HG03025 (cell line): ENCODE measurements around the gene ZDHHC20.

Experiments used
- ATAC-seq: cut with Tn5 transposase; IDR thresholded peaks from one replicate; pipeline ENCODE4 v1.9.1; 2021; ENCODE audit warnings: mild to moderate bottlenecking, moderate library complexity; ENCODE audit not compliant: unreplicated experiment, low FRiP score

Gene ZDHHC20

DNA sequence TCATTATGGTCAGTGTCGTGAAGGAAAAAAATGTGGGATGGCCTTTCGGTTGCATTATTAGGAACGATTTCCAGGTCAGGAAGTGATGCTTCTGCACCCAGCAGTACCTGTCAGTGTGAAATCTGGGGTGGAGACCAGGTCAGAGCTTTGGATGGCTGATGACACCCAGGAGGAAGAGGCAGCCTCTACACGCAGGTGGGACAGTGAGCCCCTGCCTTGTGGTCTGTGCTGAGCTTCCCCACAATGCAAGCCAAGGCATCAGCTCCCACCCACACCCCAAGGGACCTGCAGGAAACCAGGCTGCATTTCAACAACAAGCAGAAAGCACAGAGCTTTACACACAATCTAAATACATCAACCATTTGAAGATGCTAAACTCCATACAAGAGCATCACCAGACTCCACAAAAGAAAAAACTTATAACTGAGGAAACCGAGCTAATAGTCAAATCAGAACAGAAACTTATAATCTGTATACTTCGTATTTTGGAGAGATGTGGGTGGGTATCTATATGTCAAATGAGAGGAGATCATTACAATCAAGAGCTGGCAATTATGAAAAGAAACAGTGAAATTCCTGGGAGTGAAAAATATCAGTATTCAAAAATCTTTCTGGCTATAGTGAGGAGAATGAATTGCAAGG is 130.1 kb downstream of the ZDHHC20 start:
- no peak for ATAC-seq

DNA sequence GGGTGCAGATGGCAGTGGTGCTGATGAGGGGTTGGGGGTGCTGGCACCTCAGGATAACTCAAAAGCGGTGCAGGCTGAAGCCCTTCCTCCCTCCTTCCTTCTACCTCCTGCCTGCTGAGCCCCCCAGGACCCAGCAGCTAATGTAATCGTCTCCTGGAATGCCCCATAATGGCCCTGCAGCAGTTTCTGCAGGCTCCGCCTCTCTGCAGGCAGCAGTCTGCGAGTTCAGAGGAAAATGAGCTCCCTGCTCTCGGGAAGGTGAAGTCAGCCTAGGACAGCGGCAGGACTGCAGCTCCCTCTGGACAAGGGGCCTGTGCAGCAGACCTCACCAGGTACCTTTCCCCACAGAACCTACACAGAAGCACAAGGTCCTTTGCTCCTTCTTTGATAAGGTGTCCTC is 130.9 kb downstream of the ZDHHC20 start:
- ATAC-seq: no peak

DNA sequence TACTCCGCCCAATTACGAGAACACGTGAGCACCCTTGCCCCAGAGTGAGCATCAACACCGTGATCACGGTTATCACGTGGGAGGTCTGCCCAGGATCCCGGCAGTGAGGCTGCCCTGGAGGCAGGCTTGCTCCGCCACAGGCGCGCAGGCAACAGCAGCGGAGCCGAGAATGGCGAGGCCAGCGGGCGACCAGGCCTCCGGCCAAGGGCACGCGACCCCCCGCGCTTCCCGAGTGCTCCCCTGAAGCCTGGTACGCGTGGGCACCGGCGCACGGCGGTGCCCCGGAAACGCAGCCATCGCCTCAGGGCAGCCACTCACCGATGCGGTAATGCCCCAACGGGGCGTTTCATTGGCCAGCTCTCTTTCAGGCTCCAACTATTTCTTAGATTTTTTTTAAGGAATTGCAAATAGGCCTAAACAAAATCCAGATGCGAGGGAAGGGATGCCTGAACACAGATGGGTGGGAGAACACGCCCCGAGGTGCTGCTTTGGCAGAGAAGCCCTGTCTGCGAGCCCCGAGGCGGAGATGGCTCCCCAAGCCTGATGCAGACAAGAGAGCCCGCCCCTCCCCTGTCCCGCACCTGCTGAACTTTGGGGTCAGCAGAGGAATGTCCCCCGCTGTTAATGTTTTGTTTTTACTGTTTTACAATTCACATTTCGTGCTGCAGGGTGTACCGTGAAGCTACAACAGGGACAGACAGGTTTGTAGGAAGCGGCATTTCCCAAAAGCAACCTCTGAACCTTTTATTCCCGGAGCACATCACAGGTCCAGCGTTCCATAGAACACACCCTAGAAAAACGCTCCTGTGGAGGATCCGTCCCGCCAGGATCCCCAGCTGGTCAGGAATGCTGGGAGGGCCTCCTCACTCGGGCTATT is 132.7 kb downstream of the ZDHHC20 start:
- no peak for ATAC-seq

DNA sequence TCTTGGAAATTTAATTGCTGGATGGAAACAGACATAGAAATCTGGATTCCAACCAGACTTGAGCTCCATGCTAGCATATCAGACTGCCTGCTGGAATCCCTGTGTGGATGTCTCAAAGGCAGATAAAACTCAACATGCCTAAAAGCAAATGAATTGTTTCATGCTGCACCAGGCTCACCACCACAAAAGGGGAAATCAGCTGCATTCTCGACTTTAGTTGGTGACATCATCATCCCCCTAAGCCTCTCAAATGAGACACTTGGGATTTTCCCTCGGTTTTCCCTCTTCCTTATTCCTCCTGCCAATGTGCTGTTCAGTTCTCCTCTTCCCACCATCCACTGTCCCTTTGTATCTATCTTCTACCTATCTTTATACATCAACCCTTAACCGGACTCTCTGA is 134.3 kb downstream of the ZDHHC20 start:
- ATAC-seq: no peak

DNA sequence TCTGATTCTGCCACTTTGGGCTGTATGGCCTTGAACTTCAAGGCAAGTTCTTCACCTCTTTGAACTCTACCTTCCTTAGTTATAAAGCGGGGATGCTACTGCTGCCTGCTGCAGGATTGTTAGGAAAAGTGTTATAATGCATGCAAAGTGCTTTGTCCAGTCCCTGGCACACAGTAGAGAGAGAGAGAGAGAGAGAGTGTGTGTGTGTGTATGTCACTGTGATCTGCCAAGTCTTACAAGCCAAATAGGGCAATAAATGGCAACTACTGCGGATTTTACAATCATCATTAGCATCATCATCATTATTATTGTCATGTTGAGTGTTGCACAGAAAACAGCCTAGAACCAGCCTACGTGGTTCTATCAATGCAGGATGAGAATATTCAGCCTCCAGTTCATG is 136.1 kb downstream of the ZDHHC20 start:
- ATAC-seq: no peak
